GM13977 (cell line): ENCODE data around the gene CFAP20DC.
A peak's percentile ranks its signal among the peaks of the same experiment; 100 is the strongest.
"Not testable (repeated sequence)": the region's sequence is repeated elsewhere in the genome, so short reads cannot be mapped to it uniquely, and the experiment has no call there.

Experiments used
- DNase-seq: peaks from one replicate; pipeline ENCODE4 v3.0.0; 2012; ENCODE audit warnings: low spot score
- in situ Hi-C: fragments of 300-500 bp; cut with MboI; formaldehyde crosslinking; loops from one replicate; pipeline ENCODE4 v1.12.0; 2022; ENCODE audit warnings: low sequenced_read_pairs, low pct_unique_long_range_greater_than_20kb, mixed read lengths, inconsistent platforms; ENCODE audit not compliant: unreplicated experiment
- TF ChIP-seq, protein P1 (sequence below): IDR thresholded peaks from 2 replicates; pipeline ENCODE4 v1.5.1; 2012; ENCODE audit warnings: mild to moderate bottlenecking, control low read depth; ENCODE audit not compliant: insufficient read depth; ENCODE audit errors: extremely low read depth, missing control alignments

The CFAP20DC gene

DNA sequence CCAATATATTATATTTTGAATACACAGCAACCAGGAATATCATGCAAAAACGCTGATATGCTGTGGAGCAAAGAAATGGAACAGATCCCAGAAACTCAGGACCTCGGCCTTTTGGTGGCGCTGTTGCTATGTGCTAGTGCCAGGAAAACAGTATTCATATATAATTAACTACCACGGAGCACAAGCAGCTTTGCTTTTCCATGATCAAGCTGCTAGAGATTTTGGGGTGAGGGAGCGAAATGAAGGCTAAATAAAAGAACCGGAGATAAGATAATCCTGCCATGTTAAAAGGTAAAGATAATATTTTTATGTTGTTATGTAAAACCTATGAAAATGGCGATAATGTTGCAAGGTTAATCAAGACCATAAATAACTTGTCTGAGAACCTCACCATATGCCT is 225.5 kb downstream of the CFAP20DC start:
- peak; percentile 29 for DNase-seq
- in situ Hi-C loops, result no loop called here
- TF ChIP-seq, protein P1, sequence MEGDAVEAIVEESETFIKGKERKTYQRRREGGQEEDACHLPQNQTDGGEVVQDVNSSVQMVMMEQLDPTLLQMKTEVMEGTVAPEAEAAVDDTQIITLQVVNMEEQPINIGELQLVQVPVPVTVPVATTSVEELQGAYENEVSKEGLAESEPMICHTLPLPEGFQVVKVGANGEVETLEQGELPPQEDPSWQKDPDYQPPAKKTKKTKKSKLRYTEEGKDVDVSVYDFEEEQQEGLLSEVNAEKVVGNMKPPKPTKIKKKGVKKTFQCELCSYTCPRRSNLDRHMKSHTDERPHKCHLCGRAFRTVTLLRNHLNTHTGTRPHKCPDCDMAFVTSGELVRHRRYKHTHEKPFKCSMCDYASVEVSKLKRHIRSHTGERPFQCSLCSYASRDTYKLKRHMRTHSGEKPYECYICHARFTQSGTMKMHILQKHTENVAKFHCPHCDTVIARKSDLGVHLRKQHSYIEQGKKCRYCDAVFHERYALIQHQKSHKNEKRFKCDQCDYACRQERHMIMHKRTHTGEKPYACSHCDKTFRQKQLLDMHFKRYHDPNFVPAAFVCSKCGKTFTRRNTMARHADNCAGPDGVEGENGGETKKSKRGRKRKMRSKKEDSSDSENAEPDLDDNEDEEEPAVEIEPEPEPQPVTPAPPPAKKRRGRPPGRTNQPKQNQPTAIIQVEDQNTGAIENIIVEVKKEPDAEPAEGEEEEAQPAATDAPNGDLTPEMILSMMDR, result peak; percentile 51

DNA sequence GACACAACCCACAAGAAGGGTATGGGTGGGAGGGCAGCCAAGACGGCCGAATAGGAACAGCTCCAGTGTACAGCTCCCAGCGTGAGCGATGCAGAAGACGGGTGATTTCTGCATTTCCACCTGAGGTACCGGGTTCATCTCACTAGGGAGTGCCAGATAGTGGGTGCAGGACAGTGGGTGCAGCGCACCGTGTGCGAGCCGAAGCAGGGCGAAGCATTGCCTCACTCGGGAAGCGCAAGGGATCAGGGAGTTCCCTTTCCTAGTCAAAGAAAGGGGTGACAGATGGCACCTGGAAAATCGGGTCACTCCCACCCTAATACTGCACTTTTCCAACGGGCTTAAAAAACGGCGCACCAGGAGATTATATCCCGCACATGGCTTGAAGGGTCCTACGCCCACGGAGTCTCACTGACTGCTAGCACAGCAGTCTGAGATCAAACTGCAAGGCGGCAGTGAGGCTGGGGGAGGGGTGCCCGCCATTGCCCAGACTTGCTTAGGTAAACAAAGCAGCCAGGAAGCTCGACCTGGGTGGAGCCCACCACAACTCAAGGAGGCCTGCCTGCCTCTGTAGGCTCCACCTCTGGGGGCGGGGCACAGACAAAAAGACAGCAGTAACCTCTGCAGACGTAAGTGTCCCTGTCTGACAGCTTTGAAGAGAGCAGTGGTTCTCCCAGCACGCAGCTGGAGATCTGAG is 243.1 kb downstream of the CFAP20DC start:
- in situ Hi-C loops, DNase-seq: not testable (repeated sequence)

DNA sequence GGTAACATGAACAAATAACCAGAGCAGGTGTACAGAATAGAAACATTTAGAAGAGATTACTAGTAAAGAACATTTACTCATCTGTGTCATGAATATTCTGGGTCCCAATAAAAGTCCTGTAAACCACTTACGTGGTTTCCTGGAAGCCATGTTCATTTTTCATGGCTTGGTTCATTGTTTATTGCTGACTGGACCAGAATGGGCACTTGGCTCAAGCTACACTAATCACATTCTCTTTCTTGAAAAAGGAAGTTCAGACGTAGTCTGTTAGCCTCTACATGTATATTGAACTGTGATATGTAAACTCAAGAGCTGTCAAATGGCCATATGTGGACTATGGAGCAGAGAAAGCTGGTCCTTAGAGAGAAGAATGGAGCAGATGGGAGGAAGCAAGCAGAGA is 244.9 kb downstream of the CFAP20DC start:
- in situ Hi-C loops, result no loop called here
- TF ChIP-seq, protein P1, result no peak
- DNase-seq, result no peak

DNA sequence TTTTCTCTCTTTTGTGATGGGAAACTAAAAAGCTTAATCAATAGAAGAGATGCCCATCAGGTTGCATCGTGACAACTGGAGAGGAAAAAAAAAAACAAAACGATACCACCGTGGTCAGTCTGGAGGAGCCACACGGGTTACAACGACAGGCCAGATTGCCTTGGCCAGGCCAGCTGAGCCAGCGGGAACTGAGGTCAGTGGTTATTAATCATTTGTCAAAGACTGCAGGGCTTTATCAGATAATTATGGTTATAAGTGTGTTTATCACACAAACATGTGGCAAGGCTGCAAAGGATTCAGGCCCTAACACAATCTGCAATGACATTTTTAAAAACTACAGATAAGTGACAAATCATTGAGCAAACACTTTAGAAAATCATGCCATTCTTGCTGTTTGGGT is 248.3 kb downstream of the CFAP20DC start:
- in situ Hi-C loops, result no loop called here
- TF ChIP-seq, protein P1, result no peak
- DNase-seq, result no peak

DNA sequence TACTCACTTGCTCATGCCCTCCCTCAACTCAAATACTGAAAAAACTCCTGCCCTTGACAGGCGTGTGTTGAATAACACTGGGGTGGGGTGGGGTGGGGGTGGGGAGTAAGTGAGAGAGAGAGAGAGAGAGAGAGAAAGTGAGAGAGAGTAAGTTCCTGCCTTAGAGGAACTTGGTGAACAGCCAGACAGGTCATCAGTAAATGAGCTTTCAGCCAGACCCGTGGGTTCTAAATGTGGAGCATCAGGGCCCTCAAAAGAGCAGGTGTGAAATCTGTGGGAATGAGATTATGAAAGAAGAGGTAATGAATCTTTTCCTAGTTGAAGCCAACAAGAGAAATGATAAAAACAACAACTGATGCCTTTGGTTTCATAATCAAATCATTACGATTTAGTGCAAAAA is 248.9 kb downstream of the CFAP20DC start:
- in situ Hi-C loops, result no loop called here
- TF ChIP-seq, protein P1, result no peak
- no peak for DNase-seq

DNA sequence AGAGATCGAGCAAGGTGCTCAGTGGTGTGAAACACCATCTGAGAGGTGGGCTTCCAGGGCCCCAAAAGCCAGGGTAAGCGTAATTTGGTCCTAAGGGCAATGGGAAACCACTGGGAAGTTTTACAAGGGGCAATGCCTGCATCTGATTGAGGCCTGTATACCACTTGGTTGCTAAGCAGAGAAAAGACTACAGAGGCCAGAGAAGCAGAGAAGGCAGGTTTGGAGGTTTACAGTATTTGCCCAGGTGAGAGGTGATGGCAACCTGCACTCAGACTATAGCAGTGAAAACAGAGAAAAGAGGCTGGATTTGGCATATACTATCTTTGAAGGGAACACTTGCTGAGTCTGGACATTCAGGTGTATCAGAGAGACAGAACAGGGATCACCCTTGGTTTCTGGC is 249.8 kb downstream of the CFAP20DC start:
- DNase-seq, result no peak
- in situ Hi-C loops, result no loop called here
- TF ChIP-seq, protein P1, result no peak

DNA sequence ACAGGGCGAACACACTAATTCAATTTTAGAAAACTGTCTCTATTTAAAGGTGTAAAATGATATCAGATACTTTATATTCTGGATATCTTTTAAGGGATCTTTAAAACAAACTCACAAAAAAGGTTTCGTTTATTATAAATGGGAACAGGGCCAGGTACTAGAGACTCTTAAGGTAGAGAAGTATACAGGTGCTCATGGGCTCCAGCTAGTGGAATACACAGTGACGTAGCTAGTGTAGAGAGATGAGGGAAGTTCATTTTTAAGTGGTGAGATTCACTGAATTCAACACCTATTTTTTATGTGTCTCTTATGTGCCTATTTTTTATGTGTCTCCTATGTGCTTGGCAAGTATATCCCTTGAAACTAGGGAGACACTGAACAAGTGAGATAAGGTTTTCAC is 250.6 kb downstream of the CFAP20DC start:
- TF ChIP-seq, protein P1, result no peak
- in situ Hi-C loops, result no loop called here
- no peak for DNase-seq
